Heart left ventricle (tissue), 13 donors: ENCODE measurements around the gene TMEM37.

ENCODE experiments used
- CTCF ChIP-seq, 12 donors: fragments of 200-600 bp; sonication (generic) in 4 of 12; IDR thresholded peaks; one replicate each; pipeline versions ENCODE4 v1.5.0 to v1.8.0; 2018 to 2022; ENCODE audit warnings: antibody characterized with exemption in 12 of 12, mild to moderate bottlenecking in 5 of 12
- POLR2A ChIP-seq, 2 donors: fragments of 450-650 bp; IDR thresholded peaks; one replicate each; pipeline ENCODE4 v1.6.1; 2017; ENCODE audit warnings: antibody characterized with exemption in 2 of 2, mild to moderate bottlenecking in 2 of 2, moderate library complexity in 2 of 2
- donor health status: ischemic (EF 13 %, LVEDD 7.1; RV severe dilation, severe dysfunction).
- donor health status: DM: no; HTN: yes; CAD: no.
- donor health status: DM: no; HTN: no; CAD: no.
- donor health status: ischemic (EF 25% LVEDD 6.9; RV normal size, moderate dysfunction).
- donor health status: ischemic (EF 25% LVEDD 5.7; RV mildly dilated, moderate dysfunction).
- donor health status: ischemic (EF 35%, LVEDD 5.7; RV mildly dilated, moderate dysfunction).
- donor health status: nonischemic (EF 11% LVEDD 7.7; RV severe dilation, severe dysfunction).
- donor health status: DM: yes; HTN: yes; CAD: no.
- donor health status: PGD.
- donor health status: ischemic (EF 29% LVEDD 5.4; RV normal size, mild dysfunction).
- donor health status: nonischemic (EF 23%, LVEDD 6.1; RV moderate dilation, normal function).

GRCh38 chr2:119441376-119442225 is 9.9 kb downstream of the TMEM37 start:
- TF ChIP-seq CTCF (IDR thresholded peaks at IDR 0.05) (no peak), POLR2A (IDR thresholded peaks at IDR 0.05) (no peak)
